GM21528 (cell line): ENCODE measurements around the gene NPRL2.

Experiments used
- ATAC-seq: cut with Tn5 transposase; IDR thresholded peaks from one replicate; pipeline ENCODE4 v1.9.1; 2021; ENCODE audit warnings: mild to moderate bottlenecking, moderate library complexity; ENCODE audit not compliant: unreplicated experiment, low FRiP score

The NPRL2 gene

GRCh38 chr3:50333744-50334328 lies 16.7 kb downstream of the NPRL2 start:
- no peak for ATAC-seq

GRCh38 chr3:50331364-50331907 lies 19.1 kb downstream of the NPRL2 start:
- ATAC-seq = no peak

DNA sequence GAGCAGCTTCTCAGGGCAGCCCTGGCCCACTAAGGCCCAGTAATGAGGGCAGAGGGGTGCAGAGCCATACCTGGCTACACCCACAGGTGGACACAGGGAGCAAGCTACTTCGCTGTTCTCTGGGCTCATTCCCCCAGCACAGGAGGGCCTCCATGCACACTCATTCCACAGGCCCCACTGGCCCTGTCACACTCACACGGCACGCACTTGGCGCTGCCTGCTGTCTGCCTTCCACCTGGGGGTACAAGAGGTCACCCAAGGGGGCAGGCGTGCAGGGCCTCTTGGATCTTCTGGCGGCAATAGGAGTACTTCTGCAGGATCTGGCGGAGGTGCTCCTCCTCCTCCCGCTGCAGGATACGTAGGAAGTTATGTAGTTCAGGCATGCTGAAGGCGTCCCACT lies 20.2 kb downstream of the NPRL2 start:
- ATAC-seq = no peak

- ATAC-seq = peak; percentile 74
Measured at GRCh38 chr3:50327943-50328691, 22.5 kb downstream of the NPRL2 start, which contains the start of gene TUSC2. TSS of gene TUSC2 (minus strand) at chr3:50328223. CDS start at chr3:50328099, 124 bp downstream.

DNA sequence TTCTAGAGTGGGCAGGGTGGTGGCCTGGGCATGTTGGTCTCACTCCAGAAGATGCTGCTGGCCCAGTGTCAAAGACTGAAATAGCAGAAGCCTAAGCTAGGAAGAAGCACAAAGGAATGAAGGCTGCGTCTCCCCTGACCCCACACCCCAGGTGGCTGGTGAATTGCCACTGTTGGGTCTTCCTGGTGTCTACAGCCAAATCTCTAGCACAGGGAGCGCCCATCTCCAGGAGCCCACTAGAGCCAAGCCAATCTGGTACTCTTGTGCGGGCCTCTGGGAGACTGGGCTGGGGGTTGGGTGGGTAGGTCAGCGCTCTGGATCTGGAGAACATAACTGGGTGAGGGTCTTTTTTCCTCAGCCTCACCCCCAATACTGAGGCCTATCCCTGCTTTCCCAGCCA lies 23.4 kb downstream of the NPRL2 start:
- ATAC-seq = no peak

- ATAC-seq = no peak
Measured at GRCh38 chr3:50326182-50326541, 24.4 kb downstream of the NPRL2 start.

GRCh38 chr3:50325497-50326181 lies 24.9 kb downstream of the NPRL2 start:
- no peak for ATAC-seq

DNA sequence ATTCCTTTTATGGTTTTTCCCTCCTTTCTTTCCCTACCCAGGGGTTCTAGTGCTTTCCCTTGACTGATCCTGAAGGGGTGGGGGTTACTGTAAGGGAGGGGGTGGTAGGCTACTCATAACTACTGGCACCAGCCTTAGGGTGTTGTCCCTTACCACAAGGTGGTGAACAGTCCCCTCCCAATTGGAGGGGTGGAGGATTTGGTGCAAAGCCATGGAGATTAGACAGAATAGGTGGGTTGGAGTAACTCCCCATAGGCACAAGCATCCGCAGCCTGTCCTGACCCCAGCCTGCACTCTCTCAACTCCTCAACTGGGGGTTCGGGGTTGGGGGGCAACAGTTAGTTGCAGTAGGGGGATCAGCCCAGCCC lies 25.5 kb downstream of the NPRL2 start:
- ATAC-seq = no peak

DNA sequence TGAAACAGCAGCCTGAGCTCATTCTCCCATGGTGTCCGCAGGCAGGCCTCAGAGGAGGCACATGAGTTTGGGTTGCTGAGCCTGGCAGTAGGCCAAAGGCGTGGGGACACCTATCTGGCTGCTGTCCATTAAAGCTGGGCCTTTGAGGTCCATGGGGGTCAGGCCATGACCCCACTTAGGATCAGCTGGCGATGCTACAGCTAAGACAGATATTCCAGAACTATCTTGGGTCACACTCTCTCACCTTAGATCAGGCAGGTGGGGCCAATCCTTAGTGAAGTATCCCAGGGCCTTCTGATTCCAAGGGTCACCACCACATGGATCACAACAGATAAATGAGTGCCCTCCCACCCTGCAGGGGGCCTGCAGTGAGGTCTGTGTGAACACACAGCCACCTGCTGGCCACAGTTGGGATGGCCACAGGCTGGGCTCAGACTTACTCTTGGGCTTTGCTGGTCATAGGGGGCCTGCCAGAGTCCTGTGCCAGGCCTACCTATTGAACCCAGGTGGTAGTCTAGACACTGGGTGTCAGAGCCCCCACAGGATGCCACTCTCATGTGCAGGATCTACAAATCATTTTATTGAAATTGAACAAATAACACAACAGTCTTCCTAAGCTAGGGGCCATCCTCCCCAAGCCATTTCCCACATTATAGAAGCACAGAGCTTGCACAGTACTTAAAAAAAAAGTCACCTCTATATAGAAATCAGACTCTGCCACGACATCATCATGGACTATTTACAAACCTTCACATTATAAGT lies 26.0 kb downstream of the NPRL2 start:
- no peak for ATAC-seq

DNA sequence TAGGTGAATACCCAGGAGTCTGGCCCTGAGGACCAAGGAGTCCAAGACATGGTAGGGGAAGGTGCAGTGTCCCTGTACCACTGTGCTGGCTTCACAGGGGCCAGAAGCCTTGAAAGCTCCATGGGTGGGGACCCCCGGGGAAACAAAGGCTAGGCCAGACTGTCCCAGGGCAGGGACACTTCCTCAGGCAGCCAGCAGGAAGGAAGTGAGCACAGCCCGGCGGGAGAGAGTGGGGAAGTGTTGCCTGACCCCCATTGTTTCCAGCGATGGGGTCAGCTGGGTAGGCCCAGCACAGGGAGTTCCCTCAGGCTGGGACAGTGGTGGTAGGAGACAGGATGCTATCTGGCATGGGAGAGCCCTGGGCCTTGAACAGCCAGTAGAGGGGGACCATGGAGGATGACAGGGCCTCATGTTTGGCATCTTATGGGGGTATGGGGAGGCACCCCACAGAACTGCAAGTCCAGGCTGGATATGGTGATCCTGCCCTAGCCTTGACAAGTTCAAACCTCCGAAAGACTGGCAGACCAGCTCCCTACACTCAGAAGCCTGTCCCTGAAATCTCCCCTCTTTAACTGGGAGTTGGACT lies 26.9 kb downstream of the NPRL2 start:
- ATAC-seq = no peak

DNA sequence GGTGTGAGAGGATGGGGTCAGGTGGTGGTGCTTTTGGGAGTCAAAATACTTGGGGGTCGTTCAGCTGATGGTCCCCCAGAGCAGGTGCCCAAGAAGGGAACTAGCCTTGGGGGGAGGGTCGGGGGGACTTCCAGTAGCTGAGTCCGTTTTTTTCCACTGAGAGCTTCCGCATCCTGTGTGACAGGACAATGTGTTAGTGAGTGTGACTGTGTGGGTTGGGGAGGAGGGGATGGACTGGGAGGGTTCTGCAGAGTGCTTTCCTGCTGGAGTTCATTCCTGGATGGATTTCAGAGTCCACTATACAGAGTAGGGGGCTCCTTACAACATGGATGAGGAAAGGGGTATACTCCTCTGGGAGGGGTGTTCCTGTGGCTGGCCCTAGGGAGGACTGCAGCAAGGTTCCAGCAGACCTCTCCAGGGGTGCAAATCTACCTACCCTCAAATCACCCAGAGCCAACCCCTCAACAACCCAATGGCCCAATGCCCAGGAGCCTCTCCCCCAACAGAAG lies 27.4 kb downstream of the NPRL2 start:
- no peak for ATAC-seq

DNA sequence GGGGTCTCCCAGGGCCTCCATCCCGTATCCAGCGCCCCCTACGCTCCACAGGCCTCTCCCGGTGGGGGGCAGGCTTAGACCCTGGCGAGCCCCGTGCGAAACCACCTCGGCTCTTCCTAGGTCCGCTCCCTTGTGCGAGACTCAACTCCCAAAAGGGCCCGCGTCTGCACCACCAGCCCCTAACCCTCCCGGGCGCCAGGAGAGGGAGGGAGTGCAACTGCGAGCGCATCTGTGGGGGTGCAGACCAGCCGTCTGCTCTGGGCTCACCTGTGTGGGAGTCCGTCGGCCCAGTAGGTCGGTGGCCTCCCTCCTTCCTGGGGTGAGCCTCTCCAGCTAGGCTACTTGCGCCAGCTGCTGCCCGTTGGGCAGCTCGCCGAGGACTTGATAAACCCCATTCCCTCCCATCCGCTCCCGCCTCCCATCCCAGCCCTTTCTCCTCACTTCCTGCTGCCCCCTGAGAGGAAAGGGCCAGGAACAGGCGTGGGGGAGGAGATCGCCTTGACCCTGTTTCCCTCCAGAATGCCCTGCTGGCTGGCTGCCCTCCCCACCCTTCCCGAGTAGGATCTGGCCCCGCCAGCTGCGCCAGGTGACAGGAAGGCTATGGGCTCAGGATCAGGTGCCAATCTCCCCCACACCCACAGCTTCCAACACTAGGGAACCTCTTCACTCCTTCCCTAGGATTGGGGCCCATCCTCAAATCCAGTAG lies 28.0 kb downstream of the NPRL2 start, which contains the start of gene HYAL2:
Gene HYAL2, minus strand, starts transcription at position 360 of the 706 bp plus-strand sequence. CDS start 2,256 bp downstream, outside the sequence.
- ATAC-seq = no peak

DNA sequence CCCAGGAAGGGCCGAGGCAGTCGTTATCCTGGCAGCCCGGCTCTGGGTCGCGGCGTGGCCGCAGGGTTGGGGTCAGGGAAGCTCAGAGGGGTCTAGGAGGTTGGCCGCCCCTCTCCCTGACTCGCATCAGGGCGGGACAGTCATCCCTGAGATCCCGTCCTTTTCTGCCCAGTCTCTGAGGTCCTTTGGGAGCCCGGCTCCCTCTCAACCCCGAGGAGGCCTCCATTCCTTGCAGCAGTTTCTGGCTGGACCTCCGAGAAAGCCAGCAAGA lies 28.5 kb downstream of the NPRL2 start:
- ATAC-seq = no peak

- peak; percentile 74 for ATAC-seq
Measured at GRCh38 chr3:50321336-50322114, 29.1 kb downstream of the NPRL2 start.

- peak; percentile 41 for ATAC-seq
Measured at GRCh38 chr3:50320853-50321335, 29.7 kb downstream of the NPRL2 start.

DNA sequence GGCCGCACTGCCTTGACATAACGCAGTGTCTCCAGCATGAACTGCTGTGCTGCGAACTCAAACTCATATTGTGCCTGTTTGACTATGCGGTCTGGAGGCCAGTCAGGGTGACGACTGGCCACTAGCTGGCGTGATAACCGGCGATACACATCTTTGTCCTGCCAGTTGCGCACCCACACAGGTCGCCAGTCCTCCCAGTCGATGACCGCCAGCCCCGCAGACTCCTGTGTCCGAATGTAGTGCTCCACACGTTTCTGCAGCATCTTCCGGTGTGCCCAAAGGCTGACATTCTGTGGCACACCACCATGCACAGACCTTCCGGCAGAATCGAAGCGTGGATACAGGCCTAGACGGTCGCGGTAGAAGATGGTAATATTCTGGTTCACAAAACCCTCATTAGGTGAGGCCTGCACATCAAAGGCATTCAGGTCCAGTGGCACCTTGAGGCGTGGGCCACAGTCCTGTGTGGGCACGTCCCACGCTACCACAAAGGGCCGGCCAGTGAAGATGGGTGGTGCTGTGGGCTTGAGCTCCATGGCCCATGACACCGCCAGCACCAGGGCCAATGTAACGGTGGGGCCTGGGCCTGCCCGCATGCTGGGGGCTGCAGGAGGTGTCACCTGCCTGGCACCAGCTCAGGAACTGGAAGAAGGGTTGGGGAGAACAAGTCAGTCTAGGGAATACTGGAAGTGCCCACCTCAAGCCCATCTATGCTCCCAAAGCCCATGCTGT lies 30.5 kb downstream of the NPRL2 start:
- no peak for ATAC-seq

DNA sequence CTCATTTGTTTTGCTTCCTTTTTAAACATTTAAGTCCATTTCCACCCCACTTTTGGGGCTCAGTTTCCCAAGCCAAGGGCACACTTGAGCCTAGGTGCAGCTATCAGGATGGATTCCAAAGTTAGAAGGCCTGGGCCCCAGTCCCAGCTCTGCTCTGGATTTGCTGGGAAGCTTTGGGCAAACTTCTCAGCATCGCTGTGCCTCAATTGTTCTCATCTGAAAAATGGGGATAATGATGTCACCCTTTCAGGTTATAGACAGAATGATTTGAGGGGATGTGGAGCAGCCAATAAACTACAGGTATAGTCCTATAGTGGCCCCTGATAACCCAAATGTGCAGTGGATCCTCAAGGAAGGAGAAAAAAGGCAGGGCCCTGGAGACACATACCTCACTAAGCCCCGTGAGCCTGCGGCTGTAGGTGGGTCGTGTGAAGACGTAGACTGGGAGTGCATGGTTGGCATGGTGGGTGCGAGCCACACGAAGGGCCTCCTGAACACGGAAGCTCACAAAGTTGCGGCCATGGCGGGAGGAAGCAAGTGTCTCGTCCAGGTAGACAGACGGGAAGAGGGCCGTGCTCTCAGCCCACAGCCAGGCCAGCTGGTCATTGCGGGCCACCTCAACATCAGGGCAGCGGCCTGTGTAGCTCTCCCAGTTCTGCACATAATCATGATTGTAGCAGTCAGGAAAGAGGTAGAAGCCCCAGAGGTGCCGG lies 31.2 kb downstream of the NPRL2 start:
- no peak for ATAC-seq

DNA sequence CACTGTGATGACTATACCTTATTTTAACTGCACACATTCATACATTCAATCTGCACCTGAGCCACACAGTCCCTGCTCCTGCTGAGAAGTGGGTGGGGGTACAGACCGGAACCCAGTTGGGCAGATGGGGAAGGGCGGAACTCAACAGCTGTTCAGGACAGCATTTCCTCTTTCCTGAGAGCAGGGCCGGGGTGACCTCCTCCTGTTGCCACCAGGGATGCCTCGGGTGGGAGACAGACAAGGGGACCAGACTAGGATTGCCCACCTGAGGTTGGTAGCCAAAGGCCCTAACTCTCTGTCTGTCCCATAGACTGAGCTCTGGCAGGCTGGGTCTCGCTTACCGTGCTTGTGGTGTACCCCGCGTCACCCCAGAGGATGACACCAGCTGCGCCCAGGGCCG lies 32.0 kb downstream of the NPRL2 start:
- no peak for ATAC-seq
